Neural progenitor cell (in vitro differentiated cells): ENCODE measurements around the gene GMIP.

Experiments
- EZH2 ChIP-seq: fragments of 200-600 bp; sonication (generic); IDR thresholded peaks from 2 replicates; pipeline ENCODE4 v1.6.1; 2017; ENCODE audit warnings: antibody characterized with exemption, mild to moderate bottlenecking, moderate library complexity
- EZH2phosphoT487 ChIP-seq: fragments of 200-600 bp; sonication (generic); IDR thresholded peaks from 2 replicates; pipeline ENCODE4 v1.6.1; 2017; ENCODE audit warnings: antibody characterized with exemption
- TF ChIP-seq, protein P1 (sequence below): fragments of 200-600 bp; sonication (generic); IDR thresholded peaks from 2 replicates; pipeline ENCODE4 v1.5.1; 2017; ENCODE audit warnings: antibody characterized with exemption, mild to moderate bottlenecking

DNA sequence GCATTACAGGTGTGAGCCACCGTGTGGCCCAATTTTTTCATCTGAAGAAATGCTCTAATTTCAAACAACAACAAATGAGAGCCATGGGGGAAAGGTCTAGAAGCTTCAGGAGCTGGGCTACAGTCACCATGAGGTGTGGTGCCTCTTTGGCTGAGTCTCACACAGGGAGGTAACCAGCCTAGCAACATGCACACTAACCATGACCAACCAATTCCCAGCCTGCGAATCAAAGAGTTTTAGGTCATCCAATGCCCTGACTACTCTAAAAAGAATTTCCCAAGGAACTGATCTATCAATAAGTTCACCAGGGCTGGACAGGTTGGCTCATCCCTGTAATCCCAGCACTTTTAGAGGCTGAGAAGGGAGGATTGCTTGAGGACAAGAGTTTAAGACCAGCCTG is 54.9 kb downstream of the GMIP start:
- TF ChIP-seq, protein P1, sequence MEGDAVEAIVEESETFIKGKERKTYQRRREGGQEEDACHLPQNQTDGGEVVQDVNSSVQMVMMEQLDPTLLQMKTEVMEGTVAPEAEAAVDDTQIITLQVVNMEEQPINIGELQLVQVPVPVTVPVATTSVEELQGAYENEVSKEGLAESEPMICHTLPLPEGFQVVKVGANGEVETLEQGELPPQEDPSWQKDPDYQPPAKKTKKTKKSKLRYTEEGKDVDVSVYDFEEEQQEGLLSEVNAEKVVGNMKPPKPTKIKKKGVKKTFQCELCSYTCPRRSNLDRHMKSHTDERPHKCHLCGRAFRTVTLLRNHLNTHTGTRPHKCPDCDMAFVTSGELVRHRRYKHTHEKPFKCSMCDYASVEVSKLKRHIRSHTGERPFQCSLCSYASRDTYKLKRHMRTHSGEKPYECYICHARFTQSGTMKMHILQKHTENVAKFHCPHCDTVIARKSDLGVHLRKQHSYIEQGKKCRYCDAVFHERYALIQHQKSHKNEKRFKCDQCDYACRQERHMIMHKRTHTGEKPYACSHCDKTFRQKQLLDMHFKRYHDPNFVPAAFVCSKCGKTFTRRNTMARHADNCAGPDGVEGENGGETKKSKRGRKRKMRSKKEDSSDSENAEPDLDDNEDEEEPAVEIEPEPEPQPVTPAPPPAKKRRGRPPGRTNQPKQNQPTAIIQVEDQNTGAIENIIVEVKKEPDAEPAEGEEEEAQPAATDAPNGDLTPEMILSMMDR: no peak
- TF ChIP-seq EZH2 (no peak), EZH2phosphoT487 (no peak)
